A673 (cell line): Measurements from ENCODE around the gene NOP14. TPM values are rescaled to one million over a fixed set of nuclear protein-coding genes. Genes with fewer than 3 reads are reported as not detected.
"Not testable (repeated sequence)": the region's sequence is repeated elsewhere in the genome, so short reads cannot be mapped to it uniquely, and the experiment has no call there.

Experiments
- BruUV-seq: library from RNA; stranded (reverse); fragments of 400-500 nt; replicated peaks from 2 replicates; lab custom pipeline; 2021; lab: Mats Ljungman, UMichigan
- CTCF ChIA-PET: fragments of 300-600 bp; sonication (Branson Sonifier 250); formaldehyde crosslinking; loops from one replicate; lab custom pipeline; 2022; ENCODE audit warnings: antibody characterized with exemption; lab: Charles Lee
- POLR2A ChIA-PET: fragments of 300-600 bp; sonication (Branson Sonifier 250); formaldehyde crosslinking; loops from one replicate; lab custom pipeline; 2022; ENCODE audit warnings: antibody characterized with exemption; ENCODE audit not compliant: low non-redundant PET; lab: Charles Lee
- DNase-seq: peaks from one replicate; pipeline ENCODE4 v3.0.0-alpha.2; 2015; ENCODE audit warnings: low spot score
- H3K27ac ChIP-seq: fragments of 200-600 bp; sonication (generic); 2 replicates; pipeline ENCODE4 v1.5.1; 2016; ENCODE audit warnings: mixed run types, low read depth, mild to moderate bottlenecking, mixed read lengths, antibody characterized with exemption, low read length; ENCODE audit not compliant: poor library complexity, severe bottlenecking
- H3K27me3 ChIP-seq: fragments of 200-600 bp; sonication (generic); replicated peaks from 2 replicates; pipeline ENCODE4 v1.6.1; 2017; ENCODE audit warnings: mixed run types, low read depth, mild to moderate bottlenecking, mixed read lengths, antibody characterized with exemption, low read length; ENCODE audit not compliant: insufficient read depth, poor library complexity
- H3K36me3 ChIP-seq: fragments of 200-600 bp; sonication (generic); 2 replicates; pipeline ENCODE4 v1.6.1; 2016; ENCODE audit warnings: mixed run types, mild to moderate bottlenecking, mixed read lengths, antibody characterized with exemption, low read length; ENCODE audit not compliant: insufficient read depth, poor library complexity, severe bottlenecking
- H3K4me1 ChIP-seq: fragments of 200-600 bp; sonication (generic); 2 replicates; pipeline ENCODE4 v1.6.1; 2017; ENCODE audit warnings: mixed run types, mild to moderate bottlenecking, mixed read lengths, antibody characterized with exemption, low read length; ENCODE audit not compliant: insufficient read depth, poor library complexity, severe bottlenecking
- H3K4me3 ChIP-seq: fragments of 200-600 bp; sonication (generic); 2 replicates; pipeline ENCODE4 v1.5.1; 2016; ENCODE audit warnings: low read depth, mixed run types, mild to moderate bottlenecking, mixed read lengths, low read length; ENCODE audit not compliant: poor library complexity, severe bottlenecking
- H3K9me3 ChIP-seq: fragments of 200-600 bp; sonication (generic); 2 replicates; pipeline ENCODE4 v1.6.1; 2016; ENCODE audit warnings: mixed run types, low read depth, mild to moderate bottlenecking, mixed read lengths, antibody characterized with exemption, low read length; ENCODE audit not compliant: poor library complexity, severe bottlenecking
- CTCF ChIP-seq: fragments of 300-800, 200-600 bp; sonication (generic); conservative IDR thresholded peaks from 2 replicates; pipeline ENCODE4 v1.5.1; 2017; ENCODE audit warnings: low read depth, mild to moderate bottlenecking, antibody characterized with exemption, low read length, moderate library complexity, mixed read lengths
- EZH2 ChIP-seq: fragments of 200-600 bp; sonication (generic); IDR thresholded peaks from 2 replicates; pipeline ENCODE4 v1.6.1; 2017; ENCODE audit warnings: borderline replicate concordance, low read depth, mild to moderate bottlenecking, mixed read lengths, antibody characterized with exemption, low read length; ENCODE audit not compliant: poor library complexity, severe bottlenecking
- intact Hi-C: fragments of 100-400 bp; cut with micrococcal nuclease; formaldehyde crosslinking; loops from one replicate; pipeline ENCODE4 v1.10.0; 2022; ENCODE audit not compliant: unreplicated experiment
- total RNA-seq: library from RNA; stranded (reverse); gene quantifications from 2 replicates; pipeline ENCODE4 v1.2.3, GENCODE V29; 2021

Gene NOP14
- total RNA-seq, 1 experiment from 2014 or later, result 69.9 TPM

GRCh38 chr4:2947926-2948325, 15.3 kb downstream of the NOP14 start:
- CTCF ChIA-PET, result no interaction called here
- Histone ChIP-seq H3K27me3 (no peaks in the 10 kb centered on the region), H3K9me3 (no peaks in the 10 kb centered on the region), H3K4me1 (no peaks in the 10 kb centered on the region), H3K36me3 (peaks cover 86% of the 10 kb centered on the region), H3K27ac (no peak overlapping the region), H3K4me3 (no peak overlapping the region)
- intact Hi-C loops, result no loop called here
- POLR2A ChIA-PET, result no interaction called here
- TF ChIP-seq EZH2 (no peak), CTCF (no peak)
- DNase-seq, result no peak
- BruUV-seq, result no TSS peak

GRCh38 chr4:2946812-2947600, 16.2 kb downstream of the NOP14 start:
- POLR2A ChIA-PET, result no interaction called here
- intact Hi-C loops, result no loop called here
- no peak for DNase-seq
- no peak overlapping the region for H3K27ac ChIP-seq
- H3K9me3 ChIP-seq, result no peaks in the 10 kb centered on the region
- CTCF ChIA-PET, result no interaction called here
- H3K36me3 ChIP-seq, result peaks cover 83% of the 10 kb centered on the region
- TF ChIP-seq CTCF, result no peak
- no peak for TF ChIP-seq EZH2
- no TSS peak for BruUV-seq
- H3K27me3 ChIP-seq, result no peaks in the 10 kb centered on the region
- no peaks in the 10 kb centered on the region for H3K4me1 ChIP-seq
- no peak overlapping the region for H3K4me3 ChIP-seq

- H3K9me3 ChIP-seq, DNase-seq, CTCF ChIA-PET, BruUV-seq, H3K27ac ChIP-seq, H3K4me3 ChIP-seq, POLR2A ChIA-PET, H3K4me1 ChIP-seq, intact Hi-C loops, H3K27me3 ChIP-seq: not testable (repeated sequence)
- H3K36me3 ChIP-seq, result peaks cover 83% of the 10 kb centered on the region
These were observed 17.3 kb downstream of the NOP14 start for GRCh38 chr4:2945619-2946604.
